ENCODE measurements around the gene FAM89B. TPM values are rescaled to one million over a fixed set of nuclear protein-coding genes. Genes with fewer than 3 reads are reported as not detected.

The FAM89B gene
- total RNA-seq, 1 experiment from 2014 or later: 67.9 TPM

- no peak for DNase-seq (ENCODE audit: low read depth)
Observed at GRCh38 chr11:65573391-65574079, 1.2 kb downstream of the FAM89B start.

- peak; percentile 88 for DNase-seq (ENCODE audit: low read depth)
Observed at GRCh38 chr11:65574109-65574810, 1.9 kb downstream of the FAM89B start.

- no peak for DNase-seq (ENCODE audit: low read depth)
Observed at GRCh38 chr11:65574811-65575567, 2.7 kb downstream of the FAM89B start.

- no peak for DNase-seq (ENCODE audit: low read depth)
Observed at GRCh38 chr11:65575568-65576231, 3.4 kb downstream of the FAM89B start, which contains the start of gene EHBP1L1. TSS of gene EHBP1L1 (plus strand) at chr11:65576053. CDS start at chr11:65576303, 250 bp downstream.

GRCh38 chr11:65576232-65576866 is 4.0 kb downstream of the FAM89B start:
- DNase-seq (ENCODE audit: low read depth): no peak

- DNase-seq (ENCODE audit: low read depth): peak; percentile 86
Observed at GRCh38 chr11:65576867-65577755, 4.8 kb downstream of the FAM89B start.

GRCh38 chr11:65577756-65578109 is 5.4 kb downstream of the FAM89B start:
- DNase-seq (ENCODE audit: low read depth): no peak

GRCh38 chr11:65578134-65578533 is 5.8 kb downstream of the FAM89B start:
- DNase-seq (ENCODE audit: low read depth): no peak

- DNase-seq (ENCODE audit: low read depth): no peak
Observed at GRCh38 chr11:65578667-65579066, 6.3 kb downstream of the FAM89B start.

GRCh38 chr11:65579291-65579690 is 7.0 kb downstream of the FAM89B start:
- no peak for DNase-seq (ENCODE audit: low read depth)

GRCh38 chr11:65580031-65580692 is 7.8 kb downstream of the FAM89B start:
- DNase-seq (ENCODE audit: low read depth): no peak

- DNase-seq (ENCODE audit: low read depth): no peak
Observed at GRCh38 chr11:65580756-65581155, 8.4 kb downstream of the FAM89B start.

- no peak for DNase-seq (ENCODE audit: low read depth)
Observed at GRCh38 chr11:65581928-65582327, 9.6 kb downstream of the FAM89B start.

- no peak for DNase-seq (ENCODE audit: low read depth)
Observed at GRCh38 chr11:65583589-65583988, 11.3 kb downstream of the FAM89B start.

GRCh38 chr11:65584106-65584505 is 11.8 kb downstream of the FAM89B start:
- DNase-seq (ENCODE audit: low read depth): no peak

- DNase-seq (ENCODE audit: low read depth): no peak
Observed at GRCh38 chr11:65584723-65585171, 12.4 kb downstream of the FAM89B start.

- DNase-seq (ENCODE audit: low read depth): no peak
Observed at GRCh38 chr11:65585396-65586246, 13.3 kb downstream of the FAM89B start.

- no peak for DNase-seq (ENCODE audit: low read depth)
Observed at GRCh38 chr11:65586247-65586630, 13.9 kb downstream of the FAM89B start.

GRCh38 chr11:65586676-65587075 is 14.3 kb downstream of the FAM89B start:
- DNase-seq (ENCODE audit: low read depth): no peak

Measured in LHCN-M2 (cell line).